Caco-2 (cell line): ENCODE measurements around the gene UBR4. TPM values are rescaled to one million over a fixed set of nuclear protein-coding genes. Genes with fewer than 3 reads are reported as not detected.

Experiments used
- BruUV-seq: library from RNA; stranded (reverse); fragments of 400-500 nt; replicated peaks from 2 replicates; lab custom pipeline; 2021; lab: Mats Ljungman, UMichigan
- CTCF ChIA-PET: fragments of 300-600 bp; sonication (Branson Sonifier 250); formaldehyde crosslinking; loops from one replicate; lab custom pipeline; 2022; ENCODE audit warnings: antibody characterized with exemption; lab: Charles Lee
- POLR2A ChIA-PET: fragments of 300-600 bp; sonication (Branson Sonifier 250); formaldehyde crosslinking; loops from one replicate; lab custom pipeline; 2022; ENCODE audit warnings: antibody characterized with exemption; lab: Charles Lee
- DNase-seq, 2 experiments: peaks; one replicate each; pipeline versions ENCODE4 v3.0.0 to v3.0.0-alpha.2; 2020 to 2022
- H3K27me3 ChIP-seq: replicated peaks from 2 replicates; pipeline ENCODE4 v1.6.0; 2011; ENCODE audit warnings: low read length; ENCODE audit not compliant: control insufficient read depth, insufficient read depth
- H3K36me3 ChIP-seq: 2 replicates; pipeline ENCODE4 v1.5.1; 2011; ENCODE audit warnings: low read length; ENCODE audit not compliant: control insufficient read depth, insufficient read depth
- H3K4me1 ChIP-seq: fragments of 250-450 bp; sonication (Bioruptor Pico); 2 replicates; pipeline ENCODE4 v1.5.1; 2020; ENCODE audit warnings: mild to moderate bottlenecking
- H3K4me3 ChIP-seq: 2 replicates; pipeline ENCODE4 v1.5.1; 2011; ENCODE audit warnings: low read depth, mild to moderate bottlenecking, control low read depth, low read length
- H3K9me3 ChIP-seq: fragments of 250-450 bp; sonication (Bioruptor Pico); 2 replicates; pipeline ENCODE4 v1.5.1; 2020; ENCODE audit warnings: mild to moderate bottlenecking, moderate library complexity
- H3K27ac Mint-ChIP-seq: one replicate; pipeline ENCODE4 v1.8.0; 2022; ENCODE audit warnings: mixed read lengths; ENCODE audit not compliant: unreplicated experiment
- H3K27me3 Mint-ChIP-seq: one replicate; pipeline ENCODE4 v1.8.0; 2022; ENCODE audit warnings: mixed read lengths; ENCODE audit not compliant: insufficient read depth, unreplicated experiment
- H3K36me3 Mint-ChIP-seq: one replicate; pipeline ENCODE4 v1.8.0; 2022; ENCODE audit warnings: mild to moderate bottlenecking, mixed read lengths; ENCODE audit not compliant: insufficient read depth, unreplicated experiment
- H3K4me1 Mint-ChIP-seq: one replicate; pipeline ENCODE4 v1.8.0; 2022; ENCODE audit warnings: low read depth, mixed read lengths; ENCODE audit not compliant: unreplicated experiment
- H3K4me3 Mint-ChIP-seq: one replicate; pipeline ENCODE4 v1.8.0; 2022; ENCODE audit warnings: mild to moderate bottlenecking, moderate library complexity, mixed read lengths; ENCODE audit not compliant: unreplicated experiment
- H3K9me3 Mint-ChIP-seq: one replicate; pipeline ENCODE4 v1.8.0; 2022; ENCODE audit warnings: mixed read lengths; ENCODE audit not compliant: unreplicated experiment
- CTCF ChIP-seq, 2 experiments: fragments of 200-600 bp in 1 of 2; IDR thresholded peaks; 1 replicate in 1 of 2; 2 replicates in 1 of 2; pipeline versions ENCODE4 v1.5.1 to v1.8.0; 2011 to 2022; ENCODE audit warnings: antibody characterized with exemption in 1 of 2, control low read depth in 1 of 2, inconsistent platforms in 1 of 2, low read depth in 1 of 2, low read length in 1 of 2, mild to moderate bottlenecking in 1 of 2, moderate library complexity in 1 of 2; ENCODE audit not compliant: insufficient read depth in 1 of 2, severe bottlenecking in 1 of 2, unreplicated experiment in 1 of 2
- intact Hi-C: fragments of 100-400 bp; cut with micrococcal nuclease; formaldehyde crosslinking; loops from one replicate; pipeline ENCODE4 v1.10.0; 2022; ENCODE audit not compliant: unreplicated experiment
- total RNA-seq: library from RNA; stranded (reverse); gene quantifications from 2 replicates; pipeline ENCODE4 v1.2.3, GENCODE V29; 2022

The UBR4 gene
- total RNA-seq, 1 experiment from 2014 or later: 317 TPM

GRCh38 chr1:19054216-19054615 lies 155.8 kb downstream of the UBR4 start:
- TF ChIP-seq CTCF (IDR thresholded peaks at IDR 0.05; ENCODE audit: insufficient read depth in 1 of 2, low read depth in 1 of 2, low read length in 1 of 2, severe bottlenecking in 1 of 2, unreplicated experiment in 1 of 2): no peak
- no peak overlapping the region for H3K4me3 Mint-ChIP-seq
- CTCF ChIA-PET: no interaction called here
- H3K4me3 ChIP-seq: no peak overlapping the region
- no peaks in the 10 kb centered on the region for H3K9me3 Mint-ChIP-seq
- intact Hi-C loops: no loop called here
- no peaks in the 10 kb centered on the region for H3K36me3 ChIP-seq
- H3K4me1 ChIP-seq: peaks cover 35% of the 10 kb centered on the region
- H3K27me3 ChIP-seq: no peaks in the 10 kb centered on the region
- H3K27me3 Mint-ChIP-seq: no peaks in the 10 kb centered on the region
- H3K36me3 Mint-ChIP-seq: peaks cover 5% of the 10 kb centered on the region
- no TSS peak for BruUV-seq
- DNase-seq: no peak
- POLR2A ChIA-PET: no interaction called here
- H3K4me1 Mint-ChIP-seq: peaks cover 6% of the 10 kb centered on the region
- H3K27ac Mint-ChIP-seq: peak overlapping the region; percentile 83
- no peaks in the 10 kb centered on the region for H3K9me3 ChIP-seq

- no peak for TF ChIP-seq CTCF (IDR thresholded peaks at IDR 0.05; ENCODE audit: insufficient read depth in 1 of 2, low read depth in 1 of 2, low read length in 1 of 2, severe bottlenecking in 1 of 2, unreplicated experiment in 1 of 2)
- intact Hi-C loops: loop anchor here (2.0 kb wide), 1 partner anchor 43 kb away; no protein-coding TSS in a partner anchor
- Mint-ChIP-seq H3K27me3 (no peaks in the 10 kb centered on the region), H3K27ac (peak overlapping the region; percentile 83), H3K4me1 (peaks cover 6% of the 10 kb centered on the region), H3K9me3 (no peaks in the 10 kb centered on the region), H3K4me3 (no peak overlapping the region), H3K36me3 (peaks cover 5% of the 10 kb centered on the region)
- CTCF ChIA-PET: interaction anchor here (1.2 kb wide), 1 partner anchor 600 kb away, joined by 4 read pairs; no protein-coding TSS in a partner anchor
- Histone ChIP-seq H3K4me1 (peaks cover 35% of the 10 kb centered on the region), H3K9me3 (no peaks in the 10 kb centered on the region), H3K27me3 (no peaks in the 10 kb centered on the region), H3K4me3 (no peak overlapping the region), H3K36me3 (no peaks in the 10 kb centered on the region)
- POLR2A ChIA-PET: interaction anchor here (0.6 kb wide), 1 partner anchor 43 kb away, joined by 11 read pairs; no protein-coding TSS in a partner anchor
- DNase-seq: no peak
- no TSS peak for BruUV-seq
Observed at GRCh38 chr1:19053486-19053885, 156.6 kb downstream of the UBR4 start.

- CTCF ChIA-PET: no interaction called here
Observed at GRCh38 chr1:19049798-19050197, 160.3 kb downstream of the UBR4 start.

More at GRCh38 chr1:19049798-19050197, 160.3 kb downstream of the UBR4 start:
- Histone ChIP-seq H3K36me3 (no peaks in the 10 kb centered on the region), H3K4me3 (no peak overlapping the region), H3K9me3 (no peaks in the 10 kb centered on the region), H3K27me3 (no peaks in the 10 kb centered on the region), H3K4me1 (peaks cover 38% of the 10 kb centered on the region)
- no peaks in the 10 kb centered on the region for H3K27me3 Mint-ChIP-seq
- H3K4me1 Mint-ChIP-seq: peaks cover 19% of the 10 kb centered on the region
- POLR2A ChIA-PET: no interaction called here
- no peaks in the 10 kb centered on the region for H3K9me3 Mint-ChIP-seq
- H3K4me3 Mint-ChIP-seq: no peak overlapping the region
- DNase-seq: no peak
- no TSS peak for BruUV-seq
- TF ChIP-seq CTCF (IDR thresholded peaks at IDR 0.05; ENCODE audit: insufficient read depth in 1 of 2, low read depth in 1 of 2, low read length in 1 of 2, severe bottlenecking in 1 of 2, unreplicated experiment in 1 of 2): no peak
- peaks cover 5% of the 10 kb centered on the region for H3K36me3 Mint-ChIP-seq
- intact Hi-C loops: no loop called here
- H3K27ac Mint-ChIP-seq: no peak overlapping the region
